ENCODE data around the gene TMEM89.

TMEM89 gene

DNA sequence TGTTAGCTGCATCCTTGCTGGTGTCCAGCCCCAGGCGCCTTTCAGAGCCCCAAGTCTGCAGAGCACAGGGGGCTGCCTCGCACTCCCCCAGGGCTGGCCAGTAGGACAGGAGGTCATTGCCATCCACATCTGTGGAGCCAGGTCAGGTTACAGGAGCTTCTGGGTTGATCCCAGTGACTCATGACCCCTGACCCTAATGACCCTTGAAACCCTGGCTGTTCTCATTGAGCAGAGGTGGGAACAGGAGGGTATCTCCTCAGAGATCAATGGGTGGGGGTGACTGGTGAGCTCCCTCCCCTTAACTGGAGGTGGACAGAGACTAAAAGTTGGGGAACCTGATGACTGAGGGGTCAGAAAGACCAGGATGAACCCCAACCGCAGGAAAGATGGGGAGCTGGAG lies 19.8 kb upstream of the TMEM89 start (continued):
- TF ChIP-seq, protein P1, sequence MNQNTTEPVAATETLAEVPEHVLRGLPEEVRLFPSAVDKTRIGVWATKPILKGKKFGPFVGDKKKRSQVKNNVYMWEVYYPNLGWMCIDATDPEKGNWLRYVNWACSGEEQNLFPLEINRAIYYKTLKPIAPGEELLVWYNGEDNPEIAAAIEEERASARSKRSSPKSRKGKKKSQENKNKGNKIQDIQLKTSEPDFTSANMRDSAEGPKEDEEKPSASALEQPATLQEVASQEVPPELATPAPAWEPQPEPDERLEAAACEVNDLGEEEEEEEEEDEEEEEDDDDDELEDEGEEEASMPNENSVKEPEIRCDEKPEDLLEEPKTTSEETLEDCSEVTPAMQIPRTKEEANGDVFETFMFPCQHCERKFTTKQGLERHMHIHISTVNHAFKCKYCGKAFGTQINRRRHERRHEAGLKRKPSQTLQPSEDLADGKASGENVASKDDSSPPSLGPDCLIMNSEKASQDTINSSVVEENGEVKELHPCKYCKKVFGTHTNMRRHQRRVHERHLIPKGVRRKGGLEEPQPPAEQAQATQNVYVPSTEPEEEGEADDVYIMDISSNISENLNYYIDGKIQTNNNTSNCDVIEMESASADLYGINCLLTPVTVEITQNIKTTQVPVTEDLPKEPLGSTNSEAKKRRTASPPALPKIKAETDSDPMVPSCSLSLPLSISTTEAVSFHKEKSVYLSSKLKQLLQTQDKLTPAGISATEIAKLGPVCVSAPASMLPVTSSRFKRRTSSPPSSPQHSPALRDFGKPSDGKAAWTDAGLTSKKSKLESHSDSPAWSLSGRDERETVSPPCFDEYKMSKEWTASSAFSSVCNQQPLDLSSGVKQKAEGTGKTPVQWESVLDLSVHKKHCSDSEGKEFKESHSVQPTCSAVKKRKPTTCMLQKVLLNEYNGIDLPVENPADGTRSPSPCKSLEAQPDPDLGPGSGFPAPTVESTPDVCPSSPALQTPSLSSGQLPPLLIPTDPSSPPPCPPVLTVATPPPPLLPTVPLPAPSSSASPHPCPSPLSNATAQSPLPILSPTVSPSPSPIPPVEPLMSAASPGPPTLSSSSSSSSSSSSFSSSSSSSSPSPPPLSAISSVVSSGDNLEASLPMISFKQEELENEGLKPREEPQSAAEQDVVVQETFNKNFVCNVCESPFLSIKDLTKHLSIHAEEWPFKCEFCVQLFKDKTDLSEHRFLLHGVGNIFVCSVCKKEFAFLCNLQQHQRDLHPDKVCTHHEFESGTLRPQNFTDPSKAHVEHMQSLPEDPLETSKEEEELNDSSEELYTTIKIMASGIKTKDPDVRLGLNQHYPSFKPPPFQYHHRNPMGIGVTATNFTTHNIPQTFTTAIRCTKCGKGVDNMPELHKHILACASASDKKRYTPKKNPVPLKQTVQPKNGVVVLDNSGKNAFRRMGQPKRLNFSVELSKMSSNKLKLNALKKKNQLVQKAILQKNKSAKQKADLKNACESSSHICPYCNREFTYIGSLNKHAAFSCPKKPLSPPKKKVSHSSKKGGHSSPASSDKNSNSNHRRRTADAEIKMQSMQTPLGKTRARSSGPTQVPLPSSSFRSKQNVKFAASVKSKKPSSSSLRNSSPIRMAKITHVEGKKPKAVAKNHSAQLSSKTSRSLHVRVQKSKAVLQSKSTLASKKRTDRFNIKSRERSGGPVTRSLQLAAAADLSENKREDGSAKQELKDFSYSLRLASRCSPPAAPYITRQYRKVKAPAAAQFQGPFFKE (tag by site-specific recombination; IDR thresholded peaks at IDR 0.05; ENCODE audit: borderline replicate concordance), result no peak
- TF ChIP-seq ZEB2 (tag by site-specific recombination; IDR thresholded peaks at IDR 0.05), result no peak
- no peak for TF ChIP-seq ZNF140 (tag by site-specific recombination; IDR thresholded peaks at IDR 0.05)
- TF ChIP-seq ZNF133 (tag by site-specific recombination; IDR thresholded peaks at IDR 0.05), result no peak
- TF ChIP-seq ZNF169 (tag by site-specific recombination; IDR thresholded peaks at IDR 0.05), result no peak
- TF ChIP-seq OSR2 (tag by site-specific recombination; IDR thresholded peaks at IDR 0.05), result no peak
- TF ChIP-seq KLF10 (tag by site-specific recombination; IDR thresholded peaks at IDR 0.05), result no peak
- no peak for TF ChIP-seq SALL2 (tag by site-specific recombination; IDR thresholded peaks at IDR 0.05; ENCODE audit: borderline replicate concordance)

DNA sequence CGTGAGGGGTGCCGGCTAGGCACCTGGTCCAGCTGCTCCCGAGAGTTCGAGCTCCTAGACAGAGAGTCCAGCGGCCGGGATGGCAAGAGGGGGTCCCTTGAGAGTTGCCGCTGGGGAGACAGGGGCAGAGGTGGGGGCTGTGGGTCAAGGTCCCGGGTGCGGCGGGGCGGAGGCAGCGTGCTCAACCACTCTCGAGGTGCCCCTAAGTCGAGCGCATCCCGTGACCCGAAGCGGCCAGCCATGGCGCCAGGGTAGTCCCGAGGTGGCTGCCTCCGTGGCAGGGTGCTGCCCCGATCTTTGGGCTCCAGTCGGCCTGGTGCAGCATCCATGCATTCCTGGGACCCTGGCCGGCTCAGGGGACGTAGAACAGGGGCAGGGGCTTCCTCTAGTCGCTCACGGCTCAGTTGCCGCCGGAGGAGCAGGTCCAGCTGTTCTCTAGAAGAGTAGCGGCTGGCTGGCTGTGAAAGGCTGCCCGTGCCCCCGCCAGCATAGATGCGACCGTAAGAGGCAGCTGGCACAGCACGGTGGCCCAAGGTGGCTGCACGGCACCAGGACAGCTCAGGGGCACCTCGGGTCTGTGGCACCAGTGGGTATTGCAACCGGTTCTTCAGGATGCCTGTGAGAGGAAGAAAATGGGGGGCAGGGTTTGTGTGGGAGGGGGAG lies 18.5 kb upstream of the TMEM89 start:
- H3K27ac ChIP-seq (ENCODE audit: extremely low read depth, low read depth, low read length), result no peak overlapping the region
- no peaks in the 10 kb centered on the region for H3K4me1 ChIP-seq (ENCODE audit: control insufficient read depth, insufficient read depth, low read length)
- no peaks in the 10 kb centered on the region for H3K9me3 ChIP-seq (ENCODE audit: control insufficient read depth, insufficient read depth, low read depth, low read length)
- ChIA-PET POLR2A (no interaction called here), CTCF (no interaction called here)
- no peaks in the 10 kb centered on the region for H3K36me3 ChIP-seq (ENCODE audit: control insufficient read depth in 2 of 2, insufficient read depth in 1 of 2, low read length in 2 of 2)
- H3K4me3 ChIP-seq (ENCODE audit: low read depth, low read length), result no peak overlapping the region
- TF ChIP-seq, protein P2, sequence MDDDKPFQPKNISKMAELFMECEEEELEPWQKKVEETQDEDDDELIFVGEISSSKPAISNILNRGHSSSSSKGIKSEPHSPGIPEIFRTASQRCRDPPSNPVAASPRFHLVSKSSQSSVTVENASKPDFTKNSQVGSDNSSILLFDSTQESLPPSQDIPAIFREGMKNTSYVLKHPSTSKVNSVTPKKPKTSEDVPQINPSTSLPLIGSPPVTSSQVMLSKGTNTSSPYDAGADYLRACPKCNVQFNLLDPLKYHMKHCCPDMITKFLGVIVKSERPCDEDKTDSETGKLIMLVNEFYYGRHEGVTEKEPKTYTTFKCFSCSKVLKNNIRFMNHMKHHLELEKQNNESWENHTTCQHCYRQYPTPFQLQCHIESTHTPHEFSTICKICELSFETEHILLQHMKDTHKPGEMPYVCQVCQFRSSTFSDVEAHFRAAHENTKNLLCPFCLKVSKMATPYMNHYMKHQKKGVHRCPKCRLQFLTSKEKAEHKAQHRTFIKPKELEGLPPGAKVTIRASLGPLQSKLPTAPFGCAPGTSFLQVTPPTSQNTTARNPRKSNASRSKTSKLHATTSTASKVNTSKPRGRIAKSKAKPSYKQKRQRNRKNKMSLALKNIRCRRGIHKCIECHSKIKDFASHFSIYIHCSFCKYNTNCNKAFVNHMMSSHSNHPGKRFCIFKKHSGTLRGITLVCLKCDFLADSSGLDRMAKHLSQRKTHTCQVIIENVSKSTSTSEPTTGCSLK (tag by site-specific recombination; IDR thresholded peaks at IDR 0.05), result no peak
- TF ChIP-seq ZNF629 (tag by site-specific recombination; IDR thresholded peaks at IDR 0.05) (no peak), ZNF660 (tag by site-specific recombination; IDR thresholded peaks at IDR 0.05) (no peak), ZNF701 (tag by site-specific recombination; IDR thresholded peaks at IDR 0.05) (no peak), ZNF426 (tag by site-specific recombination; IDR thresholded peaks at IDR 0.05) (no peak), ZSCAN30 (tag by site-specific recombination; IDR thresholded peaks at IDR 0.05) (no peak)
- TF ChIP-seq, protein P3, sequence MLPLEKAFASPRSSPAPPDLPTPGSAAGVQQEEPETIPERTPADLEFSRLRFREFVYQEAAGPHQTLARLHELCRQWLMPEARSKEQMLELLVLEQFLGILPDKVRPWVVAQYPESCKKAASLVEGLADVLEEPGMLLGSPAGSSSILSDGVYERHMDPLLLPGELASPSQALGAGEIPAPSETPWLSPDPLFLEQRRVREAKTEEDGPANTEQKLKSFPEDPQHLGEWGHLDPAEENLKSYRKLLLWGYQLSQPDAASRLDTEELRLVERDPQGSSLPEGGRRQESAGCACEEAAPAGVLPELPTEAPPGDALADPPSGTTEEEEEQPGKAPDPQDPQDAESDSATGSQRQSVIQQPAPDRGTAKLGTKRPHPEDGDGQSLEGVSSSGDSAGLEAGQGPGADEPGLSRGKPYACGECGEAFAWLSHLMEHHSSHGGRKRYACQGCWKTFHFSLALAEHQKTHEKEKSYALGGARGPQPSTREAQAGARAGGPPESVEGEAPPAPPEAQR (tag by site-specific recombination; IDR thresholded peaks at IDR 0.05), result no peak
- TF ChIP-seq, protein P4, sequence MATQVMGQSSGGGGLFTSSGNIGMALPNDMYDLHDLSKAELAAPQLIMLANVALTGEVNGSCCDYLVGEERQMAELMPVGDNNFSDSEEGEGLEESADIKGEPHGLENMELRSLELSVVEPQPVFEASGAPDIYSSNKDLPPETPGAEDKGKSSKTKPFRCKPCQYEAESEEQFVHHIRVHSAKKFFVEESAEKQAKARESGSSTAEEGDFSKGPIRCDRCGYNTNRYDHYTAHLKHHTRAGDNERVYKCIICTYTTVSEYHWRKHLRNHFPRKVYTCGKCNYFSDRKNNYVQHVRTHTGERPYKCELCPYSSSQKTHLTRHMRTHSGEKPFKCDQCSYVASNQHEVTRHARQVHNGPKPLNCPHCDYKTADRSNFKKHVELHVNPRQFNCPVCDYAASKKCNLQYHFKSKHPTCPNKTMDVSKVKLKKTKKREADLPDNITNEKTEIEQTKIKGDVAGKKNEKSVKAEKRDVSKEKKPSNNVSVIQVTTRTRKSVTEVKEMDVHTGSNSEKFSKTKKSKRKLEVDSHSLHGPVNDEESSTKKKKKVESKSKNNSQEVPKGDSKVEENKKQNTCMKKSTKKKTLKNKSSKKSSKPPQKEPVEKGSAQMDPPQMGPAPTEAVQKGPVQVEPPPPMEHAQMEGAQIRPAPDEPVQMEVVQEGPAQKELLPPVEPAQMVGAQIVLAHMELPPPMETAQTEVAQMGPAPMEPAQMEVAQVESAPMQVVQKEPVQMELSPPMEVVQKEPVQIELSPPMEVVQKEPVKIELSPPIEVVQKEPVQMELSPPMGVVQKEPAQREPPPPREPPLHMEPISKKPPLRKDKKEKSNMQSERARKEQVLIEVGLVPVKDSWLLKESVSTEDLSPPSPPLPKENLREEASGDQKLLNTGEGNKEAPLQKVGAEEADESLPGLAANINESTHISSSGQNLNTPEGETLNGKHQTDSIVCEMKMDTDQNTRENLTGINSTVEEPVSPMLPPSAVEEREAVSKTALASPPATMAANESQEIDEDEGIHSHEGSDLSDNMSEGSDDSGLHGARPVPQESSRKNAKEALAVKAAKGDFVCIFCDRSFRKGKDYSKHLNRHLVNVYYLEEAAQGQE (tag by site-specific recombination; IDR thresholded peaks at IDR 0.05), result no peak
- TF ChIP-seq, protein P5, sequence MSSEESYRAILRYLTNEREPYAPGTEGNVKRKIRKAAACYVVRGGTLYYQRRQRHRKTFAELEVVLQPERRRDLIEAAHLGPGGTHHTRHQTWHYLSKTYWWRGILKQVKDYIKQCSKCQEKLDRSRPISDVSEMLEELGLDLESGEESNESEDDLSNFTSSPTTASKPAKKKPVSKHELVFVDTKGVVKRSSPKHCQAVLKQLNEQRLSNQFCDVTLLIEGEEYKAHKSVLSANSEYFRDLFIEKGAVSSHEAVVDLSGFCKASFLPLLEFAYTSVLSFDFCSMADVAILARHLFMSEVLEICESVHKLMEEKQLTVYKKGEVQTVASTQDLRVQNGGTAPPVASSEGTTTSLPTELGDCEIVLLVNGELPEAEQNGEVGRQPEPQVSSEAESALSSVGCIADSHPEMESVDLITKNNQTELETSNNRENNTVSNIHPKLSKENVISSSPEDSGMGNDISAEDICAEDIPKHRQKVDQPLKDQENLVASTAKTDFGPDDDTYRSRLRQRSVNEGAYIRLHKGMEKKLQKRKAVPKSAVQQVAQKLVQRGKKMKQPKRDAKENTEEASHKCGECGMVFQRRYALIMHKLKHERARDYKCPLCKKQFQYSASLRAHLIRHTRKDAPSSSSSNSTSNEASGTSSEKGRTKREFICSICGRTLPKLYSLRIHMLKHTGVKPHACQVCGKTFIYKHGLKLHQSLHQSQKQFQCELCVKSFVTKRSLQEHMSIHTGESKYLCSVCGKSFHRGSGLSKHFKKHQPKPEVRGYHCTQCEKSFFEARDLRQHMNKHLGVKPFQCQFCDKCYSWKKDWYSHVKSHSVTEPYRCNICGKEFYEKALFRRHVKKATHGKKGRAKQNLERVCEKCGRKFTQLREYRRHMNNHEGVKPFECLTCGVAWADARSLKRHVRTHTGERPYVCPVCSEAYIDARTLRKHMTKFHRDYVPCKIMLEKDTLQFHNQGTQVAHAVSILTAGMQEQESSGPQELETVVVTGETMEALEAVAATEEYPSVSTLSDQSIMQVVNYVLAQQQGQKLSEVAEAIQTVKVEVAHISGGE (tag by site-specific recombination; conservative IDR thresholded peaks at IDR 0.05; ENCODE audit: low read depth), result no peak
- TF ChIP-seq, protein P6, sequence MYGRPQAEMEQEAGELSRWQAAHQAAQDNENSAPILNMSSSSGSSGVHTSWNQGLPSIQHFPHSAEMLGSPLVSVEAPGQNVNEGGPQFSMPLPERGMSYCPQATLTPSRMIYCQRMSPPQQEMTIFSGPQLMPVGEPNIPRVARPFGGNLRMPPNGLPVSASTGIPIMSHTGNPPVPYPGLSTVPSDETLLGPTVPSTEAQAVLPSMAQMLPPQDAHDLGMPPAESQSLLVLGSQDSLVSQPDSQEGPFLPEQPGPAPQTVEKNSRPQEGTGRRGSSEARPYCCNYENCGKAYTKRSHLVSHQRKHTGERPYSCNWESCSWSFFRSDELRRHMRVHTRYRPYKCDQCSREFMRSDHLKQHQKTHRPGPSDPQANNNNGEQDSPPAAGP (tag by site-specific recombination; IDR thresholded peaks at IDR 0.05), result no peak

Data from HEK293 (cell line).